ENCODE measurements around the gene TMF1.

- TF ChIP-seq CTCF (IDR thresholded peaks at IDR 0.05) (no peak), POLR2A (IDR thresholded peaks at IDR 0.05) (no peak)
These were observed 27.4 kb upstream of the TMF1 start for GRCh38 chr3:69079269-69080159.
